Transverse colon (tissue), 3 donors: ENCODE data around the gene RERG.

Source experiments
- CTCF ChIP-seq, 5 experiments: fragments of 200-600 bp in 3 of 5; fragments of 450-650 bp in 2 of 5; sonication (generic) in 3 of 5; IDR thresholded peaks; 1 replicate in 2 of 5; 2 replicates in 3 of 5; pipeline ENCODE4 v1.5.1; 2016 to 2017; ENCODE audit warnings: antibody characterized with exemption in 5 of 5, inconsistent platforms in 3 of 5, mild to moderate bottlenecking in 2 of 5, moderate library complexity in 1 of 5
- EP300 ChIP-seq: sonication (generic); formaldehyde crosslinking; IDR thresholded peaks from one replicate; pipeline ENCODE4 v1.6.1; 2017; ENCODE audit warnings: antibody characterized with exemption, low read depth
- POLR2A ChIP-seq: fragments of 450-650 bp; IDR thresholded peaks from one replicate; pipeline ENCODE4 v1.6.1; 2016; ENCODE audit warnings: antibody characterized with exemption, mild to moderate bottlenecking, moderate library complexity

DNA sequence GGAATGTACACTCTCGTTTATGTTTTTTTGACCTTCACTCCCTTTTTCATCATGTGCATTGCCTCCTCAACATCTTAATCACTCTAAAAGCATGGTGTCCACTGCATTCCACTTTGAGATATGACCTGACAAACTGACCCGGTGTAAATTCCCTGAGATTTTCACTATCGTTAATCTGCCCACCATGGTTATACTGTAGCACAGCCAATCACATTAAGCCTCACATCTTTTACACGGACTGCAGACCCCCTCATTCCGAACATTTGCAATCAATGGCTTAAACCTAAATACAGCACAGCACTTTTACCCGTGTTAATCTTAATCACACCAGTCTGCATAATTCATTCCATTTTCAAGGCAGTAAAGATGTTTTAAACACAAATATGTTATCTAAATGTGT lies 2.4 kb downstream of the RERG start:
- TF ChIP-seq CTCF (IDR thresholded peaks at IDR 0.05) (no peak), EP300 (no peak), POLR2A (no peak)
